Glutamatergic neuron (in vitro differentiated cells): ENCODE data around the gene MED9. TPM values are rescaled to one million over a fixed set of nuclear protein-coding genes. Genes with fewer than 3 reads are reported as not detected.
A peak's percentile ranks its signal among the peaks of the same experiment; 100 is the strongest.

Experiments used
- DNase-seq: peaks from one replicate; pipeline ENCODE4 v3.0.0; 2022
- H3K27ac Mint-ChIP-seq: one replicate; pipeline ENCODE4 v1.8.0; 2020; ENCODE audit warnings: mild to moderate bottlenecking, mixed read lengths, inconsistent platforms; ENCODE audit not compliant: unreplicated experiment
- H3K27me3 Mint-ChIP-seq: one replicate; pipeline ENCODE4 v1.8.0; 2020; ENCODE audit warnings: mild to moderate bottlenecking, moderate library complexity, mixed read lengths, inconsistent platforms; ENCODE audit not compliant: unreplicated experiment
- H3K36me3 Mint-ChIP-seq: one replicate; pipeline ENCODE4 v1.8.0; 2020; ENCODE audit warnings: mild to moderate bottlenecking, mixed read lengths, inconsistent platforms; ENCODE audit not compliant: unreplicated experiment
- H3K4me1 Mint-ChIP-seq: one replicate; pipeline ENCODE4 v1.8.0; 2020; ENCODE audit warnings: mild to moderate bottlenecking, low read depth, mixed read lengths, inconsistent platforms; ENCODE audit not compliant: unreplicated experiment
- H3K4me3 Mint-ChIP-seq: one replicate; pipeline ENCODE4 v1.8.0; 2020; ENCODE audit warnings: mild to moderate bottlenecking, mixed read lengths, inconsistent platforms; ENCODE audit not compliant: unreplicated experiment
- H3K9me3 Mint-ChIP-seq: one replicate; pipeline ENCODE4 v1.8.0; 2020; ENCODE audit warnings: mild to moderate bottlenecking, moderate library complexity, mixed read lengths, inconsistent platforms; ENCODE audit not compliant: unreplicated experiment
- CTCF ChIP-seq: fragments of 200-600 bp; sonication (generic); IDR thresholded peaks from one replicate; pipeline ENCODE4 v1.5.0; 2021; ENCODE audit not compliant: partially characterized antibody, unreplicated experiment
- total RNA-seq: library from RNA; stranded (reverse); fragmentation: NEBNext Ultra II Directional; extraction: Animal tissue kit (Norgen Biotek cat#: 25700); gene quantifications from one replicate; pipeline ENCODE4 v1.2.1, GENCODE V29; 2021; ENCODE audit not compliant: unreplicated experiment

MED9 gene
- total RNA-seq, 1 donor from 2014 or later, result 23.2 TPM

GRCh38 chr17:17492085-17492484 is 15.3 kb downstream of the MED9 start:
- Mint-ChIP-seq H3K4me3 (peak overlapping the region; percentile 100), H3K27me3 (peaks cover 38% of the 10 kb centered on the region), H3K9me3 (peaks cover 33% of the 10 kb centered on the region), H3K27ac (peak overlapping the region; percentile 99), H3K4me1 (peaks cover 49% of the 10 kb centered on the region), H3K36me3 (peaks cover 9% of the 10 kb centered on the region)
- peak; percentile 59 for DNase-seq
- peak; percentile 52 for TF ChIP-seq CTCF

- H3K27ac Mint-ChIP-seq, result peak overlapping the region; percentile 99
- peaks cover 33% of the 10 kb centered on the region for H3K9me3 Mint-ChIP-seq
- peak overlapping the region; percentile 100 for H3K4me3 Mint-ChIP-seq
Observed at GRCh38 chr17:17492571-17492970, 15.8 kb downstream of the MED9 start.

GRCh38 chr17:17493249-17493985 is 16.6 kb downstream of the MED9 start:
- DNase-seq, result no peak
- Mint-ChIP-seq H3K4me3 (peak overlapping the region; percentile 100), H3K27ac (peak overlapping the region; percentile 99)

More at GRCh38 chr17:17492571-17492970, 15.8 kb downstream of the MED9 start:
- peaks cover 38% of the 10 kb centered on the region for H3K27me3 Mint-ChIP-seq
- DNase-seq, result no peak
- H3K36me3 Mint-ChIP-seq, result peaks cover 9% of the 10 kb centered on the region
- TF ChIP-seq CTCF, result no peak
- peaks cover 53% of the 10 kb centered on the region for H3K4me1 Mint-ChIP-seq

GRCh38 chr17:17493986-17494466 is 17.2 kb downstream of the MED9 start:
- Mint-ChIP-seq H3K27me3 (peaks cover 40% of the 10 kb centered on the region), H3K4me3 (peak overlapping the region; percentile 100), H3K9me3 (peaks cover 36% of the 10 kb centered on the region), H3K27ac (peak overlapping the region; percentile 99), H3K36me3 (peaks cover 4% of the 10 kb centered on the region), H3K4me1 (peaks cover 50% of the 10 kb centered on the region)
- no peak for DNase-seq
- TF ChIP-seq CTCF, result no peak

More at GRCh38 chr17:17493249-17493985, 16.6 kb downstream of the MED9 start:
- Mint-ChIP-seq H3K9me3 (peaks cover 35% of the 10 kb centered on the region), H3K27me3 (peaks cover 40% of the 10 kb centered on the region), H3K36me3 (peaks cover 4% of the 10 kb centered on the region), H3K4me1 (peaks cover 51% of the 10 kb centered on the region)
- peak; percentile 6 for TF ChIP-seq CTCF

- DNase-seq, result no peak
- H3K27ac Mint-ChIP-seq, result peak overlapping the region; percentile 93
- peaks cover 4% of the 10 kb centered on the region for H3K36me3 Mint-ChIP-seq
- peaks cover 40% of the 10 kb centered on the region for H3K27me3 Mint-ChIP-seq
- H3K4me1 Mint-ChIP-seq, result peaks cover 47% of the 10 kb centered on the region
- peaks cover 36% of the 10 kb centered on the region for H3K9me3 Mint-ChIP-seq
- peak overlapping the region; percentile 100 for H3K4me3 Mint-ChIP-seq
- no peak for TF ChIP-seq CTCF
Observed at GRCh38 chr17:17494499-17494869, 17.7 kb downstream of the MED9 start.
